ENCODE results near the gene CDK17. TPM values are rescaled to one million over a fixed set of nuclear protein-coding genes. Genes with fewer than 3 reads are reported as not detected.
A peak's percentile ranks its signal among the peaks of the same experiment; 100 is the strongest.

Gene CDK17
- total RNA-seq, 1 donor from 2014 or later, result 28.0 TPM

DNA sequence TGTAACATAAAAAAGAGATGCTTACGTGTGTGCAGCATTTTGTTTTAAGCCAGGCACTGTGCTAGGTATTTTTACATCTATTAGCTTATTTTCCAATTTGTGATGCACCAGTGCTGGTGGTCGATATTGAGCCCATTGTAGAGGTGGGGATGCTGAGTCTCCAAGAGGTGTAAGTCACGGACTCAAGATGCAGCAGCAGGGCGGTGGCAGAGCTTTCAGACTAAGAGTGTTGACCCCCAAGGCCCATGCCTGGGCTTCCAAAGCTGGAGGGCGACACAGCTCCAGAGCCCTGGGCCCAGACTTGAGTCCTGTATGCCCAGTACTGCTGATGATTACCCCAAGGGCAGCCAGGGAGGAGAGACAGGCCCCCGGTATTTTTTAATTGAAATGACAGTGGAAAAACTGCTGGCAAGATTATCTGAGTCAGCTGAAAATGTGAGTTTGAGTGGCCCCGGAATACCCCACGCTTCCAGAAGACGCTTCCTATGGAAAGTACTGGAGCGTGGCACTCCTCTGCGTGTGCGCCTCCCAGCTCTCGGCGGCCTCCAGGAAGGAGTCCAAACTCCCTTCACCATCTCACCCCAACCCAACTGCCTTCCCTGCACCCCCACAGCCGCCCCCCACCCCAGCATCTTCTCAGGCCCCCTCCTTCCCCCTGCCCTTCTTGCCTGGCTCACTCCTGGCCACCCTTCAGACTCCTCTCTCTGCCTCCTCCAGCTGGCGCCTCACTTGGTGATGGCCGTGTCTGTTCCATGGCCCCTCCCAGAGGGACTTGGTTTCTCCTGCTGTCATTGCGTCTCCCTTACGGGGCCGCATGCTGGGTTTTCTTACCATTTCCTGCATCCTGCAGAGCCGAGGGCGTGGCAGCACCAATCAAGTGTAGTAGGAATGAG, 165.4 kb downstream of the CDK17 start:
- DNase-seq, result no peak
- Mint-ChIP-seq H3K4me3 (no peak overlapping the region), H3K4me1 (peaks cover 42% of the 10 kb centered on the region), H3K9me3 (no peaks in the 10 kb centered on the region), H3K27ac (peak overlapping the region; percentile 41), H3K27me3 (no peaks in the 10 kb centered on the region), H3K36me3 (ENCODE audit: low read depth) (peaks cover 37% of the 10 kb centered on the region)
- intact Hi-C loops (cut with micrococcal nuclease), result loop anchor here (5.0 kb wide), 1 partner anchor 252 kb away; the partner anchor contains the start of gene CFAP54

DNA sequence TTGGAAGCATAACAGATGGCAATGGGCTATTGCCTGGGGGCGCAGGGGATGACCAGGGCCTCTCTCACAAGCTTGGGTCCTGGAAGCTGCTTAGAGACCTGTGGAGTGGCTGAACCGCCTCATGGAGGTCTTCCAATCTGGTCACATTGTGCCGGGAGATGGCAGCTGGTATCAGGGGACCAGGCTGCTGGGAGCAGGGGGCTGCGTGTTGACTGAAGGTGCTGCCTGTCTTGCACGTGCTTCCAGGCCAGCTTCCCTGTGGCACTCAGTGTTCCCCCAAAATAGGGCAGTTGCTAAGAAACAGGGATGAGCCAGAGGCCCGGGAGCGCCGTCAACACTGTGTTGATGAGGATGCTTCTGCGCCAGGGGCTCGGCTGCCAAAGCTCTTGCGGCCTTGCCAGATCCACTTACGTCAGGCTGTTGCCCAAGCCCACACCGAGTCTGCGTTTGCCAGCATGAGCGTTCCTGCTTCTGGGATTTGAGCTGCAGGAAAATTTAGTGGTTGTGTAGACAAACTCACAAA, 166.2 kb downstream of the CDK17 start:
- Mint-ChIP-seq H3K27me3 (no peaks in the 10 kb centered on the region), H3K27ac (no peak overlapping the region), H3K4me3 (no peak overlapping the region), H3K4me1 (peaks cover 38% of the 10 kb centered on the region), H3K9me3 (no peaks in the 10 kb centered on the region), H3K36me3 (ENCODE audit: low read depth) (peaks cover 36% of the 10 kb centered on the region)
- DNase-seq, result no peak
- intact Hi-C loops (cut with micrococcal nuclease), result no loop called here

DNA sequence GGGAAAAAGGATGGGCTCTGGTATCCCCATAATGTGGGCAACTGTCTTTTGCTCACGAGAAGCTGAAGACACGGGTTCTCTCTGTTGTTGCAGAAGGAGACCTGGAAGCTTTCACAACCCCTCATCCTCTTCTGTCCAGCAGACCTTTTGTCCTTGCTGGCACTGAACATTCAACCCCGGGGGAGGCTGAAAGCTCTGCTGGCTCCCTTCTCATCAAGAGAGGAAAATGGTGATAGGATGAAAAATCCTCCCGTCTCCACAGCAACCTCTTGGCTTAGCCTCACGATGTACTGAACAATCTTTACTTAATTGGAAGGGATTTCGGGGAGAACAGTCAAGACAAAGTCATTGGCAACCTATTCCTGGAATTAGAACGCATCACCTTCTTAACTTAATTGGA, 167.1 kb downstream of the CDK17 start:
- H3K27me3 Mint-ChIP-seq, result no peaks in the 10 kb centered on the region
- no peak for DNase-seq
- peaks cover 39% of the 10 kb centered on the region for H3K36me3 Mint-ChIP-seq (ENCODE audit: low read depth)
- intact Hi-C loops (cut with micrococcal nuclease), result no loop called here
- peaks cover 38% of the 10 kb centered on the region for H3K4me1 Mint-ChIP-seq
- H3K27ac Mint-ChIP-seq, result no peak overlapping the region
- no peaks in the 10 kb centered on the region for H3K9me3 Mint-ChIP-seq
- H3K4me3 Mint-ChIP-seq, result no peak overlapping the region

DNA sequence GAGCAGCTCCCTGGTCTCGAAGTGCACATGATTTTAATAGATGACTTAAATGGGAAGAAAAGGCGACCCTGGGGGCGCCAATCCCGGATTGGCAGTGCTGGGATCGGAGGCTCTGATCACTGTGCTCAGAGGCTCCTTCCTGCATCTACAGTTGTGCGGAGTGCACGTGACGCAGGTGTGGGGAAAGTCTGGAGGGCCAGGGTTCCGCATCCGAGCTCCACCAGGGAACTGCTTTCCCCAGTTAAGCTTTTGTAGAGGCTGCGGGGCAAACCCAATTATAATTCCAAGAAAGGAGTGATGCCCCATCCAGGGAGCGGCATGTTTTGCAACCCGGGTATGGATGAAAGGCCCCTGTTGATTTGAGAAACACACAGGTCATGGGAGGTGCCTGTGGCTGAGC, 169.6 kb downstream of the CDK17 start:
- no peak for DNase-seq
- Mint-ChIP-seq H3K9me3 (no peaks in the 10 kb centered on the region), H3K36me3 (ENCODE audit: low read depth) (peaks cover 39% of the 10 kb centered on the region), H3K4me3 (no peak overlapping the region), H3K4me1 (peaks cover 23% of the 10 kb centered on the region), H3K27me3 (no peaks in the 10 kb centered on the region), H3K27ac (no peak overlapping the region)
- intact Hi-C loops (cut with micrococcal nuclease), result no loop called here

DNA sequence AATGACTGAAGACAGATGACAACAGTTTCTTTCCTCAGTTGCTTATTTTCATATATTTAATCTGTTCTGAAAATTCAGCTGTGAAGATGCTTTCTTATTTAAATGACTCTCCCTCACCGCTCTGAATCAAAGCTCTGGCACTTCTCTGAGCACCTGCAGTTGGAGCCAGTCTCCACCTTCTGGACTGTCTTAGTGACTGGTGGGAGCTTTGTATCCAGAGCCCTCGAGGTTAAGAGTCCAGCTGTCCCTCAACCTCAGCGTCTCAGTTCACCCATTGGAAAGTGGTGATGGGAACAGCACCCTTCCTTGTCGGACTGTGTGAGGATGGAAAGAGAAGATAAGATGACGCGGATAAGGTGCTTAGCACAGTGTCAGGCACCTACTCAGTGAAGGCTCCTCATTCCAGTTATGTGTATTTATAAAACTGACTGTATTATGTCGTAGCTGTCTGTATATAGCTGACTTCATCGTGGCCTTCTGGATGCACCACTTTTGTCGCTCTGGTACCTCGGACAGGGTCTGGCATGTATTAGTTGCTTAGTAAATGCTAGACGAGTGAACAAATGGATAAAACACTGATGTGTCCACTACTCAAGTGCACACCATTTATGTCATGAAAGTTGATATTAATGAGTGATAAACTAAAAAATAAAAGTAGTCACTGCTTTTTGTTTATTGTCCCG, 171.5 kb downstream of the CDK17 start:
- Mint-ChIP-seq H3K27ac (no peak overlapping the region), H3K27me3 (no peaks in the 10 kb centered on the region), H3K4me1 (peaks cover 12% of the 10 kb centered on the region), H3K36me3 (ENCODE audit: low read depth) (peaks cover 39% of the 10 kb centered on the region), H3K9me3 (no peaks in the 10 kb centered on the region), H3K4me3 (no peak overlapping the region)
- intact Hi-C loops (cut with micrococcal nuclease), result no loop called here
- DNase-seq, result no peak

Other genes starting within 250 kb of the CDK17 start
- gene ELK3, start 206.1 kb downstream of the CDK17 start, total RNA-seq, result 29.6 and 33.5 TPM in 2 replicates
- gene CFAP54, start 89.1 kb upstream of the CDK17 start, total RNA-seq, result 0.09 TPM in 2 replicates

Measured in activated CD4-positive, alpha-beta T cell treated with anti-CD3 and anti-CD28 coated beads, Interleukin-2, amount 10 ng/mL, durations not matched to agents 24 days and 14 days (primary cell).